Liver (tissue), 9 donors: ENCODE measurements around the gene MVB12A. TPM values are rescaled to one million over a fixed set of nuclear protein-coding genes. Genes with fewer than 3 reads are reported as not detected.

Source experiments
- DNase-seq: peaks from one replicate; pipeline ENCODE4 v3.0.0-alpha.2; 2017; ENCODE audit warnings: low spot score
- H3K27ac ChIP-seq, 2 donors: one replicate each; pipeline ENCODE4 v1.7.0; 2013; ENCODE audit warnings: inconsistent platforms in 2 of 2, low read length in 2 of 2, control low read depth in 1 of 2, low read depth in 1 of 2, mild to moderate bottlenecking in 1 of 2
- H3K27me3 ChIP-seq, 4 donors: one replicate each; pipeline versions ENCODE4 v1.6.1 to v1.7.0; 2013; ENCODE audit warnings: low read length in 3 of 4, inconsistent platforms in 1 of 4, mild to moderate bottlenecking in 1 of 4, moderate library complexity in 1 of 4; ENCODE audit not compliant: control insufficient read depth in 4 of 4, insufficient read depth in 4 of 4
- H3K36me3 ChIP-seq, 4 donors: one replicate each; pipeline versions ENCODE4 v1.6.1 to v1.7.0; 2013; ENCODE audit warnings: low read length in 3 of 4, mild to moderate bottlenecking in 3 of 4, low read depth in 1 of 4, moderate library complexity in 1 of 4; ENCODE audit not compliant: control insufficient read depth in 4 of 4, insufficient read depth in 3 of 4
- H3K4me1 ChIP-seq, 4 donors: one replicate each; pipeline versions ENCODE4 v1.6.1 to v1.7.0; 2013; ENCODE audit warnings: low read length in 3 of 4, mild to moderate bottlenecking in 3 of 4, moderate library complexity in 1 of 4; ENCODE audit not compliant: control insufficient read depth in 4 of 4, insufficient read depth in 4 of 4
- H3K4me3 ChIP-seq, 3 donors: one replicate each; pipeline versions ENCODE4 v1.6.1 to v1.7.0; 2013; ENCODE audit warnings: low read length in 3 of 3, control low read depth in 1 of 3, low read depth in 1 of 3, mild to moderate bottlenecking in 1 of 3
- H3K9ac ChIP-seq, 2 donors: one replicate each; pipeline ENCODE4 v1.7.0; 2013; ENCODE audit warnings: low read length in 2 of 2, mild to moderate bottlenecking in 2 of 2, moderate library complexity in 2 of 2, control low read depth in 1 of 2, low read depth in 1 of 2
- H3K9me3 ChIP-seq, 4 donors: one replicate each; pipeline versions ENCODE4 v1.6.1 to v1.7.0; 2013; ENCODE audit warnings: low read length in 3 of 4; ENCODE audit not compliant: control insufficient read depth in 4 of 4
- EGR1 ChIP-seq, 2 donors: IDR thresholded peaks; 2 replicates each; pipeline ENCODE4 v1.6.1; 2016 to 2018; ENCODE audit warnings: antibody characterized with exemption in 2 of 2, low read depth in 2 of 2
- FOXA2 ChIP-seq: IDR thresholded peaks from 2 replicates; pipeline ENCODE4 v1.6.1; 2016; ENCODE audit warnings: antibody characterized with exemption
- HNF4G ChIP-seq: IDR thresholded peaks from 2 replicates; pipeline ENCODE4 v1.6.1; 2016; ENCODE audit warnings: antibody characterized with exemption
- JUND ChIP-seq, 2 donors: IDR thresholded peaks; 2 replicates each; pipeline ENCODE4 v1.6.1; 2016; ENCODE audit warnings: antibody characterized with exemption in 2 of 2
- RAD21 ChIP-seq, 2 donors: IDR thresholded peaks; 2 replicates each; pipeline ENCODE4 v1.6.1; 2016; ENCODE audit warnings: antibody characterized with exemption in 2 of 2, mild to moderate bottlenecking in 2 of 2
- SP1 ChIP-seq: IDR thresholded peaks from 2 replicates; pipeline ENCODE4 v1.6.1; 2018; ENCODE audit warnings: antibody characterized with exemption, mild to moderate bottlenecking
- YY1 ChIP-seq: IDR thresholded peaks from 2 replicates; pipeline ENCODE4 v1.6.1; 2016; ENCODE audit warnings: antibody characterized with exemption, mild to moderate bottlenecking
- WGBS: extraction: QIAGEN DNeasy Blood & Tissue Kit; methylation state at CpG from one replicate; pipeline ENCODE4 v1.1.7; 2013; 5-methylcytosine and 5-hydroxymethylcytosine counted together
- polyA plus RNA-seq, 2 donors: library from polyadenylated mRNA; stranded (reverse) in 1 of 2; unstranded in 1 of 2; fragments of 200-250 nt in 1 of 2; fragments of >200 nt in 1 of 2; fragmentation: Nextera tagmentation in 1 of 2; extraction: Ambion mirVana in 1 of 2; gene quantifications; one replicate each; pipeline versions ENCODE4 v1.2.1 to v1.2.3, GENCODE V29; 2013 to 2015
- total RNA-seq, 2 donors: library from RNA; depleted of rRNA; stranded (reverse); fragments of >200 nt; gene quantifications; one replicate each; pipeline ENCODE4 v1.2.3, GENCODE V29; 2014
- TF ChIP-seq, protein P1 (sequence below): fragments of 150-350 bp; IDR thresholded peaks from 2 replicates; pipeline ENCODE4 v1.5.1; 2017; ENCODE audit warnings: improper control_type of control experiment, low read depth, low read length; ENCODE audit not compliant: missing input control
- TF ChIP-seq, protein P2 (sequence below): IDR thresholded peaks from 2 replicates; pipeline ENCODE4 v1.6.1; 2016; ENCODE audit warnings: antibody characterized with exemption
- TF ChIP-seq, protein P3 (sequence below): IDR thresholded peaks from 2 replicates; pipeline ENCODE4 v1.6.1; 2016; ENCODE audit warnings: antibody characterized with exemption, mild to moderate bottlenecking
- TF ChIP-seq, protein P4 (sequence below): IDR thresholded peaks from 2 replicates; pipeline ENCODE4 v1.6.1; 2016; ENCODE audit warnings: antibody characterized with exemption
- TF ChIP-seq, protein P5 (sequence below): IDR thresholded peaks from 2 replicates; pipeline ENCODE4 v1.6.1; 2016; ENCODE audit warnings: antibody characterized with exemption
- donor health status: healthy.
- donor health status: healthy.
- donor health status: healthy.
- donor health status: healthy.
- donor health status: healthy.

MVB12A gene
- total and polyA plus RNA-seq, 4 donors: 9.8 to 22.8 (median 15.8) TPM

DNA sequence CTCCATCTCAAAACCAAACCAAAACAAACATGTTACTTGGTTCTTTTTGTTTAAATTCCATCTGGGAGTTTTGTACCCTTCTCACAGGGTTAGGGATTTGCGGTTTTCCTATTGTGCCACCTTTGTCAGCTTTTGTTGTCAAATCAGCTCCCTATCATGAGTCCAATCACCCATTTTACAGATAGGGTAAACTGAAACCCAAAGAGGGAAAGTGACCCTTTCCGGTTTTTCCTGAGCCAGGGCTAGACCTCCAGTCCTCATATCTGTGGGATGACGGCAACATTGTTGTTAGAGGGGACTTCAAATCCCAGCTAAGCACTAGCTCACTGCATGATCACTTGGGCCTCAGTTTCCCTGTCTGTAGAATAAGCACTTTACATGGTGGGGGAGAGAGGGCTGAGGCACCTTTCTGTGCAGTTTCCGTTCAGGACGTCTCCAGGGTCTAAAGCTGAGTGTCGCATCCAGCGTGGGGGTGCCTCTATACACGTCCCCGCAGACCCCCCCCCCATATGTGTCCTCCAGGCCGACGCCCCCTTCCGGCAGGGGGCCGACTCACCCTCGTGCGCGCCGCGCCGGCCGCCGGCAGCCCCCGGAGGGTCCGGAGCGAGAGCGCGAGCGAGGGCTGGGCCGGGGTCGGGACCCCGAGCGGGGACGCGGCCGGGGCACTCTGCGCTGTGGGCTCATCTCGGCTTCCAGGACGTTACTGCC lies 29.7 kb upstream of the MVB12A start:
- Histone ChIP-seq H3K4me1 (peaks cover 1 to 19% (median 9%) of the 10 kb centered on the region in 4 donors), H3K9ac (no peak overlapping the region), H3K4me3 (peak overlapping the region in 1 of 3 donors; percentile 26), H3K36me3 (no peaks in the 10 kb centered on the region), H3K27ac (no peak overlapping the region), H3K27me3 (peaks cover 0 to 4% (median 0%) of the 10 kb centered on the region in 4 donors), H3K9me3 (no peaks in the 10 kb centered on the region)
- DNase-seq: no peak
- WGBS: 16% methylated on average over 37 of the region's 37 CpGs
- TF ChIP-seq JUND (IDR thresholded peaks at IDR 0.05): no peak
- TF ChIP-seq FOXA2: no peak

DNA sequence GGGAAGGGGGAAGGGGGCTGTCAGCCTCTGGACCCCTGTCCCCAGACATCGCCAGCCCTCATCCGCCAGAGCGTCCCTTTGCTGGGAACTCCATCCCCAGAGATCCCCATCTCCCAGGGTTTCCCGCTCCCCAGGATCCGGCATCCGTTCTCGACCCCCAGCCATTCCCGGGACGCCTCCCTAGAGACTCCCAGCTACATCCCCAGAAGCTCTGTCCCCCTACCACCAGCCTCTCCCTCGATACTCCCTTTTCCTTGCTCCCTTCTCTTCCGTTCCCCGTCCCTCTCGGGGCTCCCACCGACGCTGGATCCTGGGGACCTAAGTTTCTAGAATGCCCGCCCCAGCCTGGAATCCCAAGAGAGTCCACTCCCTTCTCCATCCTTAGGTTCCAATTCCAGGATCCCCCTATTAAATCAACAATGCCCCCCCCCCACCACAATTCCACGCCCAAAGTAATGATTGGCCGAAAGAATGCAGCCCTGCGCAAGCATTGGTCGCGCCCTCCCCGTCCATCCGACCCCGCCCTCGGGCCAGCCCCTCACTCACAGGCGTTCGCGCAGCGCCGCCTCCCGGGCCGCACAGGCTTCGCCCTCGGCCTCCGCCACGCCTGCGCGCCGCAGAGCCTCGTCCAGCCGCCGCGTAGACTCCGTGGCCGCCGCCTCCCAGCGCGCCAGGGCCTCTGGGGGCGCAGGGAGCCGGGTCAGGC lies 29.0 kb upstream of the MVB12A start:
- no peaks in the 10 kb centered on the region for H3K36me3 ChIP-seq
- H3K9me3 ChIP-seq: no peaks in the 10 kb centered on the region
- WGBS: 3% methylated on average over 50 of the region's 50 CpGs
- DNase-seq: peak; percentile 84
- H3K27me3 ChIP-seq: peaks cover 0 to 4% (median 0%) of the 10 kb centered on the region in 4 donors
- H3K27ac ChIP-seq: no peak overlapping the region
- H3K9ac ChIP-seq: no peak overlapping the region
- peak overlapping the region in 2 of 3 donors; percentile 30 to 49 for H3K4me3 ChIP-seq
- no peak for TF ChIP-seq FOXA2
- no peak for TF ChIP-seq YY1
- TF ChIP-seq, protein P1, sequence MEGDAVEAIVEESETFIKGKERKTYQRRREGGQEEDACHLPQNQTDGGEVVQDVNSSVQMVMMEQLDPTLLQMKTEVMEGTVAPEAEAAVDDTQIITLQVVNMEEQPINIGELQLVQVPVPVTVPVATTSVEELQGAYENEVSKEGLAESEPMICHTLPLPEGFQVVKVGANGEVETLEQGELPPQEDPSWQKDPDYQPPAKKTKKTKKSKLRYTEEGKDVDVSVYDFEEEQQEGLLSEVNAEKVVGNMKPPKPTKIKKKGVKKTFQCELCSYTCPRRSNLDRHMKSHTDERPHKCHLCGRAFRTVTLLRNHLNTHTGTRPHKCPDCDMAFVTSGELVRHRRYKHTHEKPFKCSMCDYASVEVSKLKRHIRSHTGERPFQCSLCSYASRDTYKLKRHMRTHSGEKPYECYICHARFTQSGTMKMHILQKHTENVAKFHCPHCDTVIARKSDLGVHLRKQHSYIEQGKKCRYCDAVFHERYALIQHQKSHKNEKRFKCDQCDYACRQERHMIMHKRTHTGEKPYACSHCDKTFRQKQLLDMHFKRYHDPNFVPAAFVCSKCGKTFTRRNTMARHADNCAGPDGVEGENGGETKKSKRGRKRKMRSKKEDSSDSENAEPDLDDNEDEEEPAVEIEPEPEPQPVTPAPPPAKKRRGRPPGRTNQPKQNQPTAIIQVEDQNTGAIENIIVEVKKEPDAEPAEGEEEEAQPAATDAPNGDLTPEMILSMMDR: peak; percentile 48
- peak; percentile 41 for TF ChIP-seq SP1
- TF ChIP-seq RAD21 (IDR thresholded peaks at IDR 0.05): peak; percentile 37 to 59
- peaks cover 1 to 19% (median 9%) of the 10 kb centered on the region in 4 donors for H3K4me1 ChIP-seq

DNA sequence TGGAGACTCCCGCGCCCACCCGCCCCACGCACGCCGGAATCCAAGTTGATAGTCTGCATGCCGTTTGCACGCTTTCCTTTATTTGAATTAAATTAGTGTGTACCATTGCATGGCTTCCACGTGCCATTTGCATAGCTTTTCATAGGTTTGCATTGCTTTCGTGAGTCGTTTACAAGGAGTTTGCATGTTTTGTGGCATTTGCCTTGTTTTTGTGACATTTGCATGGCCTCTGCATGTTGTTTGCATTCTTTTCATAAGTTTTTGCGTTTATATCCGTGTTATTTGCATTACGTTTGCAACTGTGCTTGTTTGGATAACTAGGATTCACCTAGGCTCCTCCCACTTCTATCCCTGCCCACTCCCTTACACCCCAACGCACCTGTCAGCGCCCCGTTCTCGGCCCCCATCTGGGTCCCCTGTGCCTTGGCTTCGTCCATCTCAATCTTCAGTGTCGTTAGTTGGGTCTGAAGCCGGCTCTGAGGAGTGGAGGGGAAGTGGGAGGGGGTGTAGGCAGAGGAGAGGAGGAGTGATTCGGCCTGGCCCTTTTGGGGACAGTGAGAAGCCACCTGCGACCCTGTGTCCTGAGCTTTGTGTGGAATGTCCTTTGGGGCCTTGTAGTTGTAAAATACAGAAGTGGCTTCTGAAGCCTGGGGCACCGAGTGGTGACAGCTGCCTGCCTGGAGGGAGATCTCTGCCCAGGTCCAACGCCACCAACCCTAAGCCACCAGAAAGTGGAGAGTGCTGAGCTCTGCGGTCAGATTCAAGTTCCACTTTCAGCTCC lies 28.3 kb upstream of the MVB12A start:
- 12% methylated on average over 26 of the region's 26 CpGs for WGBS
- peak overlapping the region in 2 of 3 donors; percentile 30 to 49 for H3K4me3 ChIP-seq
- TF ChIP-seq YY1 (no peak), JUND (IDR thresholded peaks at IDR 0.05) (no peak), HNF4G (no peak), RAD21 (IDR thresholded peaks at IDR 0.05) (no peak), EGR1 (IDR thresholded peaks at IDR 0.05; ENCODE audit: low read depth in 2 of 2) (no peak), FOXA2 (no peak), SP1 (no peak)
- TF ChIP-seq, protein P2, sequence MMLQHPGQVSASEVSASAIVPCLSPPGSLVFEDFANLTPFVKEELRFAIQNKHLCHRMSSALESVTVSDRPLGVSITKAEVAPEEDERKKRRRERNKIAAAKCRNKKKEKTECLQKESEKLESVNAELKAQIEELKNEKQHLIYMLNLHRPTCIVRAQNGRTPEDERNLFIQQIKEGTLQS: no peak
- TF ChIP-seq, protein P1: no peak
- TF ChIP-seq, protein P3, sequence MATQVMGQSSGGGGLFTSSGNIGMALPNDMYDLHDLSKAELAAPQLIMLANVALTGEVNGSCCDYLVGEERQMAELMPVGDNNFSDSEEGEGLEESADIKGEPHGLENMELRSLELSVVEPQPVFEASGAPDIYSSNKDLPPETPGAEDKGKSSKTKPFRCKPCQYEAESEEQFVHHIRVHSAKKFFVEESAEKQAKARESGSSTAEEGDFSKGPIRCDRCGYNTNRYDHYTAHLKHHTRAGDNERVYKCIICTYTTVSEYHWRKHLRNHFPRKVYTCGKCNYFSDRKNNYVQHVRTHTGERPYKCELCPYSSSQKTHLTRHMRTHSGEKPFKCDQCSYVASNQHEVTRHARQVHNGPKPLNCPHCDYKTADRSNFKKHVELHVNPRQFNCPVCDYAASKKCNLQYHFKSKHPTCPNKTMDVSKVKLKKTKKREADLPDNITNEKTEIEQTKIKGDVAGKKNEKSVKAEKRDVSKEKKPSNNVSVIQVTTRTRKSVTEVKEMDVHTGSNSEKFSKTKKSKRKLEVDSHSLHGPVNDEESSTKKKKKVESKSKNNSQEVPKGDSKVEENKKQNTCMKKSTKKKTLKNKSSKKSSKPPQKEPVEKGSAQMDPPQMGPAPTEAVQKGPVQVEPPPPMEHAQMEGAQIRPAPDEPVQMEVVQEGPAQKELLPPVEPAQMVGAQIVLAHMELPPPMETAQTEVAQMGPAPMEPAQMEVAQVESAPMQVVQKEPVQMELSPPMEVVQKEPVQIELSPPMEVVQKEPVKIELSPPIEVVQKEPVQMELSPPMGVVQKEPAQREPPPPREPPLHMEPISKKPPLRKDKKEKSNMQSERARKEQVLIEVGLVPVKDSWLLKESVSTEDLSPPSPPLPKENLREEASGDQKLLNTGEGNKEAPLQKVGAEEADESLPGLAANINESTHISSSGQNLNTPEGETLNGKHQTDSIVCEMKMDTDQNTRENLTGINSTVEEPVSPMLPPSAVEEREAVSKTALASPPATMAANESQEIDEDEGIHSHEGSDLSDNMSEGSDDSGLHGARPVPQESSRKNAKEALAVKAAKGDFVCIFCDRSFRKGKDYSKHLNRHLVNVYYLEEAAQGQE: no peak
- TF ChIP-seq, protein P4, sequence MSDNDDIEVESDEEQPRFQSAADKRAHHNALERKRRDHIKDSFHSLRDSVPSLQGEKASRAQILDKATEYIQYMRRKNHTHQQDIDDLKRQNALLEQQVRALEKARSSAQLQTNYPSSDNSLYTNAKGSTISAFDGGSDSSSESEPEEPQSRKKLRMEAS: no peak
- TF ChIP-seq, protein P5, sequence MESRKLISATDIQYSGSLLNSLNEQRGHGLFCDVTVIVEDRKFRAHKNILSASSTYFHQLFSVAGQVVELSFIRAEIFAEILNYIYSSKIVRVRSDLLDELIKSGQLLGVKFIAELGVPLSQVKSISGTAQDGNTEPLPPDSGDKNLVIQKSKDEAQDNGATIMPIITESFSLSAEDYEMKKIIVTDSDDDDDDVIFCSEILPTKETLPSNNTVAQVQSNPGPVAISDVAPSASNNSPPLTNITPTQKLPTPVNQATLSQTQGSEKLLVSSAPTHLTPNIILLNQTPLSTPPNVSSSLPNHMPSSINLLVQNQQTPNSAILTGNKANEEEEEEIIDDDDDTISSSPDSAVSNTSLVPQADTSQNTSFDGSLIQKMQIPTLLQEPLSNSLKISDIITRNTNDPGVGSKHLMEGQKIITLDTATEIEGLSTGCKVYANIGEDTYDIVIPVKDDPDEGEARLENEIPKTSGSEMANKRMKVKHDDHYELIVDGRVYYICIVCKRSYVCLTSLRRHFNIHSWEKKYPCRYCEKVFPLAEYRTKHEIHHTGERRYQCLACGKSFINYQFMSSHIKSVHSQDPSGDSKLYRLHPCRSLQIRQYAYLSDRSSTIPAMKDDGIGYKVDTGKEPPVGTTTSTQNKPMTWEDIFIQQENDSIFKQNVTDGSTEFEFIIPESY: no peak

More for the DNA sequence above, 28.3 kb upstream of the MVB12A start:
- DNase-seq: no peak
- peaks cover 1 to 19% (median 9%) of the 10 kb centered on the region in 4 donors for H3K4me1 ChIP-seq
- no peaks in the 10 kb centered on the region for H3K36me3 ChIP-seq
- H3K27me3 ChIP-seq: peaks cover 0 to 4% (median 0%) of the 10 kb centered on the region in 4 donors
- H3K27ac ChIP-seq: no peak overlapping the region
- no peaks in the 10 kb centered on the region for H3K9me3 ChIP-seq
- H3K9ac ChIP-seq: no peak overlapping the region
